Activated CD8-positive, alpha-beta memory T cell treated with anti-CD3 and anti-CD28 coated beads, Interleukin-2, amount 10 ng/mL, durations not matched to agents 7 days and 5 days (primary cell): ENCODE results near the gene ZNF385D. TPM values are rescaled to one million over a fixed set of nuclear protein-coding genes. Genes with fewer than 3 reads are reported as not detected.
"Not testable (repeated sequence)": the region's sequence is repeated elsewhere in the genome, so short reads cannot be mapped to it uniquely, and the experiment has no call there.

Experiments used
- ATAC-seq: fragments of 150-1000 bp; cut with Tn5 transposase; one replicate; pipeline ENCODE4 v1.10.0; 2021; ENCODE audit warnings: moderate library complexity
- CTCF ChIA-PET: fragments of 350-600 bp; sonication (Branson Sonifier 250); formaldehyde crosslinking; loops from one replicate; lab custom pipeline; 2021; ENCODE audit warnings: antibody characterized with exemption; lab: Charles Lee
- DNase-seq: peaks from one replicate; pipeline ENCODE4 v3.0.0-alpha.2; 2020
- H3K27ac Mint-ChIP-seq: one replicate; pipeline ENCODE4 v1.8.0; 2021; ENCODE audit warnings: mild to moderate bottlenecking, mixed read lengths
- H3K27me3 Mint-ChIP-seq: one replicate; pipeline ENCODE4 v1.8.0; 2021; ENCODE audit warnings: mixed read lengths
- H3K36me3 Mint-ChIP-seq: one replicate; pipeline ENCODE4 v1.8.0; 2021; ENCODE audit warnings: mild to moderate bottlenecking, mixed read lengths
- H3K4me1 Mint-ChIP-seq: one replicate; pipeline ENCODE4 v1.8.0; 2021; ENCODE audit warnings: mixed read lengths
- H3K4me3 Mint-ChIP-seq: one replicate; pipeline ENCODE4 v1.8.0; 2021; ENCODE audit warnings: mild to moderate bottlenecking, moderate library complexity, mixed read lengths
- H3K9me3 Mint-ChIP-seq: one replicate; pipeline ENCODE4 v1.8.0; 2022; ENCODE audit warnings: low read depth, mixed read lengths
- total RNA-seq, 2 experiments: library from RNA; stranded (reverse); gene quantifications; one replicate each; pipeline ENCODE4 v1.2.3, GENCODE V29; 2021

Gene ZNF385D
- total RNA-seq, 2 experiments from 2014 or later = not detected

- CTCF ChIA-PET = interaction anchor here (0.7 kb wide), 1 partner anchor 299 kb away, joined by 4 read pairs; no protein-coding TSS in a partner anchor
- H3K27ac Mint-ChIP-seq = no peak overlapping the region
- peaks cover 6% of the 10 kb centered on the region for H3K9me3 Mint-ChIP-seq
- H3K27me3 Mint-ChIP-seq = no peaks in the 10 kb centered on the region
- DNase-seq (no peak), ATAC-seq (no peak)
- H3K4me3 Mint-ChIP-seq = no peak overlapping the region
- H3K4me1 Mint-ChIP-seq = no peaks in the 10 kb centered on the region
- no peaks in the 10 kb centered on the region for H3K36me3 Mint-ChIP-seq
Measured at GRCh38 chr3:21405671-21406667, 345.0 kb downstream of the ZNF385D start.

- ATAC-seq (no peak), DNase-seq (no peak)
- no peaks in the 10 kb centered on the region for H3K27me3 Mint-ChIP-seq
- no peaks in the 10 kb centered on the region for H3K36me3 Mint-ChIP-seq
- H3K4me3 Mint-ChIP-seq = no peak overlapping the region
- H3K27ac Mint-ChIP-seq = no peak overlapping the region
- no peaks in the 10 kb centered on the region for H3K4me1 Mint-ChIP-seq
- peaks cover 12% of the 10 kb centered on the region for H3K9me3 Mint-ChIP-seq
- CTCF ChIA-PET = no interaction called here
Measured at GRCh38 chr3:21398461-21398860, 352.5 kb downstream of the ZNF385D start.

- no peaks in the 10 kb centered on the region for H3K4me1 Mint-ChIP-seq
- ATAC-seq = no peak
- DNase-seq = no peak
- H3K27me3 Mint-ChIP-seq = no peaks in the 10 kb centered on the region
- peaks cover 3% of the 10 kb centered on the region for H3K9me3 Mint-ChIP-seq
- CTCF ChIA-PET = no interaction called here
- no peak overlapping the region for H3K4me3 Mint-ChIP-seq
- no peaks in the 10 kb centered on the region for H3K36me3 Mint-ChIP-seq
- H3K27ac Mint-ChIP-seq = no peak overlapping the region
Measured at GRCh38 chr3:21393683-21394311, 357.2 kb downstream of the ZNF385D start.

GRCh38 chr3:21392526-21392925, 358.5 kb downstream of the ZNF385D start:
- CTCF ChIA-PET = no interaction called here
- DNase-seq (no peak), ATAC-seq (no peak)
- no peak overlapping the region for H3K4me3 Mint-ChIP-seq
- no peak overlapping the region for H3K27ac Mint-ChIP-seq
- no peaks in the 10 kb centered on the region for H3K27me3 Mint-ChIP-seq
- peaks cover 1% of the 10 kb centered on the region for H3K36me3 Mint-ChIP-seq
- peaks cover 3% of the 10 kb centered on the region for H3K9me3 Mint-ChIP-seq
- no peaks in the 10 kb centered on the region for H3K4me1 Mint-ChIP-seq

- no peak for DNase-seq
- Mint-ChIP-seq H3K9me3 (peaks cover 3% of the 10 kb centered on the region), H3K27me3 (no peaks in the 10 kb centered on the region), H3K27ac (no peak overlapping the region), H3K4me1 (no peaks in the 10 kb centered on the region), H3K4me3 (no peak overlapping the region), H3K36me3 (peaks cover 1% of the 10 kb centered on the region)
- CTCF ChIA-PET = no interaction called here
- no peak for ATAC-seq
Measured at GRCh38 chr3:21390856-21391255, 360.2 kb downstream of the ZNF385D start.

GRCh38 chr3:21390136-21390535, 360.9 kb downstream of the ZNF385D start:
- H3K9me3 Mint-ChIP-seq = peaks cover 3% of the 10 kb centered on the region
- no peak overlapping the region for H3K27ac Mint-ChIP-seq
- H3K4me3 Mint-ChIP-seq = no peak overlapping the region
- no peak for DNase-seq
- CTCF ChIA-PET = no interaction called here
- H3K4me1 Mint-ChIP-seq = no peaks in the 10 kb centered on the region
- H3K36me3 Mint-ChIP-seq = peaks cover 1% of the 10 kb centered on the region
- no peaks in the 10 kb centered on the region for H3K27me3 Mint-ChIP-seq
- no peak for ATAC-seq

GRCh38 chr3:21387142-21387826, 363.7 kb downstream of the ZNF385D start:
- H3K27me3 Mint-ChIP-seq, CTCF ChIA-PET, ATAC-seq, H3K4me3 Mint-ChIP-seq, H3K36me3 Mint-ChIP-seq, H3K4me1 Mint-ChIP-seq, H3K27ac Mint-ChIP-seq, H3K9me3 Mint-ChIP-seq, DNase-seq: not testable (repeated sequence)

GRCh38 chr3:21378036-21378435, 373.0 kb downstream of the ZNF385D start:
- DNase-seq, H3K4me3 Mint-ChIP-seq, H3K9me3 Mint-ChIP-seq, H3K27ac Mint-ChIP-seq, CTCF ChIA-PET, ATAC-seq, H3K36me3 Mint-ChIP-seq, H3K4me1 Mint-ChIP-seq, H3K27me3 Mint-ChIP-seq: not testable (repeated sequence)

- Mint-ChIP-seq H3K9me3 (no peaks in the 10 kb centered on the region), H3K36me3 (no peaks in the 10 kb centered on the region), H3K4me1 (no peaks in the 10 kb centered on the region), H3K27ac (no peak overlapping the region), H3K4me3 (no peak overlapping the region), H3K27me3 (no peaks in the 10 kb centered on the region)
- DNase-seq (no peak), ATAC-seq (no peak)
- CTCF ChIA-PET = no interaction called here
Measured at GRCh38 chr3:21377071-21377769, 373.8 kb downstream of the ZNF385D start.

GRCh38 chr3:21372316-21372715, 378.7 kb downstream of the ZNF385D start:
- H3K4me1 Mint-ChIP-seq = no peaks in the 10 kb centered on the region
- H3K27ac Mint-ChIP-seq = no peak overlapping the region
- no peak for DNase-seq
- H3K36me3 Mint-ChIP-seq = no peaks in the 10 kb centered on the region
- no peak overlapping the region for H3K4me3 Mint-ChIP-seq
- no peaks in the 10 kb centered on the region for H3K9me3 Mint-ChIP-seq
- H3K27me3 Mint-ChIP-seq = no peaks in the 10 kb centered on the region
- ATAC-seq = no peak
- CTCF ChIA-PET = no interaction called here
